NCI-H128 (cell line): ENCODE data around the gene WASHC4.

Experiments
- DNase-seq: peaks from one replicate; lab custom pipeline; 2025; ENCODE audit not compliant: unreplicated experiment; lab: John Stamatoyannopoulos, UW

Gene WASHC4, protein sequence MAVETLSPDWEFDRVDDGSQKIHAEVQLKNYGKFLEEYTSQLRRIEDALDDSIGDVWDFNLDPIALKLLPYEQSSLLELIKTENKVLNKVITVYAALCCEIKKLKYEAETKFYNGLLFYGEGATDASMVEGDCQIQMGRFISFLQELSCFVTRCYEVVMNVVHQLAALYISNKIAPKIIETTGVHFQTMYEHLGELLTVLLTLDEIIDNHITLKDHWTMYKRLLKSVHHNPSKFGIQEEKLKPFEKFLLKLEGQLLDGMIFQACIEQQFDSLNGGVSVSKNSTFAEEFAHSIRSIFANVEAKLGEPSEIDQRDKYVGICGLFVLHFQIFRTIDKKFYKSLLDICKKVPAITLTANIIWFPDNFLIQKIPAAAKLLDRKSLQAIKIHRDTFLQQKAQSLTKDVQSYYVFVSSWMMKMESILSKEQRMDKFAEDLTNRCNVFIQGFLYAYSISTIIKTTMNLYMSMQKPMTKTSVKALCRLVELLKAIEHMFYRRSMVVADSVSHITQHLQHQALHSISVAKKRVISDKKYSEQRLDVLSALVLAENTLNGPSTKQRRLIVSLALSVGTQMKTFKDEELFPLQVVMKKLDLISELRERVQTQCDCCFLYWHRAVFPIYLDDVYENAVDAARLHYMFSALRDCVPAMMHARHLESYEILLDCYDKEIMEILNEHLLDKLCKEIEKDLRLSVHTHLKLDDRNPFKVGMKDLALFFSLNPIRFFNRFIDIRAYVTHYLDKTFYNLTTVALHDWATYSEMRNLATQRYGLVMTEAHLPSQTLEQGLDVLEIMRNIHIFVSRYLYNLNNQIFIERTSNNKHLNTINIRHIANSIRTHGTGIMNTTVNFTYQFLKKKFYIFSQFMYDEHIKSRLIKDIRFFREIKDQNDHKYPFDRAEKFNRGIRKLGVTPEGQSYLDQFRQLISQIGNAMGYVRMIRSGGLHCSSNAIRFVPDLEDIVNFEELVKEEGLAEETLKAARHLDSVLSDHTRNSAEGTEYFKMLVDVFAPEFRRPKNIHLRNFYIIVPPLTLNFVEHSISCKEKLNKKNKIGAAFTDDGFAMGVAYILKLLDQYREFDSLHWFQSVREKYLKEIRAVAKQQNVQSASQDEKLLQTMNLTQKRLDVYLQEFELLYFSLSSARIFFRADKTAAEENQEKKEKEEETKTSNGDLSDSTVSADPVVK

DNA sequence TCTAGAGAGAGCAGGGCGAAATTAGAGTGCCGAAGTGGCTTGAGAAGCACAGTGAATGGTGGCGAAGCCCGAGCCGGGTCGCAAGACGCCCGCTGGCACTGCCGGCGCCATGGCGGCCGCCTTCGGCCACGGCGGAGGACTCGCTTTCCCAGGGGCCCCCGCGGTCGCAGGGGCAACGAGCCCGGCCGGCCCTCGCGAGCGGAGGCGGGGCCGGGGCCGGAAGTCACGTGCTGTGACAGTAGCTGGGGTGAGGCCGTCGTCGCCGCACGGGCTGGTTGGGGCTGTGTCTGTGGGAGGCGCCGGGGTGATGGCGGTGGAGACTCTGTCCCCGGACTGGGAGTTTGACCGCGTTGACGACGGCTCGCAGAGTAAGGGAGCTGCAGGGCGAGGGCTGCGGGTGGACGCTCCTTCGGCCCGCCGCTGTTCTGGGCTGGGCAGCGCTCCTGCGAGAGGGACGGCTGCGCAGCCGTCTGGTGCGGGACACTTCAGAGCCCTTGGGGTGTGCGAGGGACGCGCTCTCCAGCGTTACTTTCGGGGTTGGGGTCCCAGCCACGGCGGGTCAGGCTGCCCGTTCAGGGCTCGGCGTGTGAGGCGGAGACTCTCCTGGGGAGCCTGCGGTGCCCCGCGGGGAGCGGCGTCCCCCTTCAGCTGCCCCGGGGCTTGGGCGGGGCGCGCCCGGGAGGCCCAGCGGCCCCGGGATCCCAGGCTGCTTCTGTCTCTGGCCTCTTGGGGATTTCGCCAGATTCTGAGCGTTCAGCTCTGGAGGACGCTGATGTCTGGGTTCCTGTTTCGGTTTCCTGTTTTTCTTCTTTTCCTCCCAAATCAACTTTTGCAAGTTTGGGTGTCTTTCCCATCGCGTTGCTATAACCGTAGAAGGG, at the start of gene WASHC4:
Gene WASHC4 (plus strand): TSS at position 238 of the 878 bp plus-strand sequence. CDS start 70 bp downstream, at position 308.
- peak; percentile 79 for DNase-seq

DNA sequence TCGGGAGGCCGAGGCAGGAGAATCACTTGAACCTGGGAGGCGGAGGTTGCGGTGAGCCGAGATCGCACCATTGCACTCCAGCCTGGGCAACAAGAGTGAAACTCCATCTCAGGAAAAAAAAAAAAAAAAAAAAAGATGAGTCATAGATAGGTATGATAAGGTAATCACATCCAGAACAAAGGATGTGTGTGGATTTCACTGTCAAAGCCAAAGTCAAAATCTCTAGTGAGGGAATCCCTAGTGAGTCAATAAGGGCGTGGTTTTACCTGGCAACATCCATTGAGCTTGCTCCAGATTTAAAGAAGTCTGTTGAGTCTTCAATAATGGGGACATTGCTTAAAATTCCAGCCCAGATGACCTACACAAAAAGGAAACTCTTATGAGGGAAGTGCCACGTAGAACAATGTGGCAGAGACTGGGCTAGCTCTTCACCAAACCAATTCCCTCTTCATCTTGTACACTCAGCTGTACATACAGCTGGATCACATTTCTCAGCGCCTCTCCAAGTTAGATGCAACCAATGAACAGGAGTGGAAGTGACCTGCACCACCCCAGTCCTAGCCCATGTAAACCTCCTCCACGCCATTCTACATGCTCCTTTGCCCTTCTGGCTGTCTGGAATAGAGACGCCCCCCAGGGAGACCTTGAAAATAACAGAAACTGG, 46.7 kb upstream of the WASHC4 start:
- DNase-seq = no peak

DNA sequence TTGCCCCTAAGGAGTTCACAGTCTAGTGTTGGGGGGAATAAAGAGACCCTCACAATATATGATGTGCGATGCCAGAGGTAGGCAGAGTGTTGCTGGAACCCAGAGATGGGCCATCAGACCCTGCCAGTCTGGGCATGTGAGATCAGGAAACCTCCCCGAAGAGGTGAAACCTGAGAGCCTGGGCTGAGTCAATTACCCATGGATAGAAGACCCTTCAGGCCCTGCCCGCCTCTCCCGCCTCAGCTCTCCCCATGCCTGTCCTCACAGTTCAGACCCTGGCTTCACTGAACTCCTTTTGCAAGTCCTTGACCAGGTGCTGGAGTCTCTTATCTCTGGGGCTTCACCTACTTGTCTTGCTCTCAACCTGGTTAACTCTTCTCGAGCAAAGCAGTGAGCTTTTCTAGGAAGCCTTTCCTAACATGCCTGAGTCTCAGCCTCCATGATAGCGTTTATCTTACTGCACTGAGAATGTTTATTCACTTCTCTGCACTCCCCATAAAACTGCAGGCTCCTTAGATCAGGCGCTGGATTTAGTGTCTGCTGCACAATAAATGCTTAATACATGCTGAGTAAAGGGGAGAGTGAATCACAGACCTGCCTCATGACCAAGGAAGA, 42.9 kb upstream of the WASHC4 start:
- DNase-seq = no peak

DNA sequence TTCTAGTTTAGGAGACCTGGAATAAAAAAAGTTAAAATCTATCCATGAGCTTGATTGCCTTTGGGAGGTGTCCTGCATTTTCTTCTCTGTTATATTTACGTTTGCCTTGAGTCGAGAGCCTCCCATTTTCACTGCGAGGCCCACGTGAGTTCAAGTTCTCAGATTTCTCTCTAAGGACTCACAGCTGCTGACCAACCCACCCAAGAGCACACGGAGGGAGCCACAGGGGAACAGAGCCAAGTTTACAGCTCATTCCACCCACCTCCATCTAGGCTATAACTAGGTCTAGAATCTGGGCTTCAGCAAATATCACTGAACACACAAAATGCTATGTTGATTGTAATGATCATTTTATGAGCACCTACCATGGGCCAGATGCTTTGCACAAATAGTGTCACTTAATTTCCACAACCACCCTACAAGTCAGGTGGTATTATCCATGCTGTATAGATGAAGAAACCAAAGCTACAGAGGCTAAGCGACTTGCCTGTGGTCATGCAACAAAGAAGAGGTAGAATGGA, 40.0 kb upstream of the WASHC4 start:
- DNase-seq = no peak

DNA sequence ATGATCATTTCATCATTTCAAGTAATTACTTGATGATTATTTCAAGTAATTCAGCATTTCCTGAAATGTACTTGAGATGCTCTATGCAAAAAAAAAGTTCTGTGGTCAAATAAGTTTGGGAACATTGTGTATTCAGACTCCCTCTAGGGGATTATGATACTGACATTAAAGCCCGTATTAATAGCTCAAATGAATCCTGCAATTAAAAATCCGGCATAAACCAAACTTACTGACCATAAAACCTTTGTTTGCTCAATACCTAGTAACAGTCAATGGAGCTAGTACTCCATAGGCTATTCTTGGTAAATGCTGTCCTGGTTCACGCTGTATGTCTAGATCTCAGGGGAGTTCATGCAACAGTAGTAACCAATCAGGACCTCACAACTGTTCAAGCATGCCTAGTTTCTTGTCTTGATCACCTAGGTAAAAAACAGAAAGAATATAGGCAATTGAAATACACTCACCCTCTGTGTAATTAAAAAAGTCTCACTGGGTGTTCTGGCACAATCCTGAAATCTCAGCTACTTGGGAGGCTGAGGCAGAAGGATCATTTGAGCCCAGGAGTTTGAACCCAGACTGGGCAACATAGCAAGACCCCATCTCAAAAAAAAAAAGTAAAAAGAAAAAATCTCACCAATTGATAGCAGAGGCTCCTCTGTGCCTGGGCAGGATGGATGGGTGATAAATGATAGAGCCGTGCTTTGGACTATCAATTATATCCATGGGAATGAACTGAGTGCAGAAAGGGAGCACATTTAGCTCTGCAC, 37.4 kb upstream of the WASHC4 start:
- DNase-seq = no peak

DNA sequence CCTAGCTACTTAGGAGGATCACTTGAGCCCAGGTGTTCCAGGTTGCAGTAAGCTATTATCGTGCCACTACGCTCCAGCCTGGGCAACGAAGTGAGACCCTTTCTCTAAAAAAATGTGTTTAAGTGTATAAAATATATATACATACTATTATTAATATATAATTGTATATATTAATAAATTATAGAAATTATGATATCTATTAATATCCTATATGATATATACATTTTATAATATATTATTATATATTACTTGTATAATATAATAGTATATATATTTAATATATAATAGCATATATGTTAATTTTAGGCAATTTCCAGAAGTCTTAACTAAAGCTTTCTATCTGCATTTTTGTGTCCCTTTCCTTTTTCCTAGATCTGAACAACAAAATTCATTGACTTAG, 35.5 kb upstream of the WASHC4 start:
- DNase-seq = no peak

DNA sequence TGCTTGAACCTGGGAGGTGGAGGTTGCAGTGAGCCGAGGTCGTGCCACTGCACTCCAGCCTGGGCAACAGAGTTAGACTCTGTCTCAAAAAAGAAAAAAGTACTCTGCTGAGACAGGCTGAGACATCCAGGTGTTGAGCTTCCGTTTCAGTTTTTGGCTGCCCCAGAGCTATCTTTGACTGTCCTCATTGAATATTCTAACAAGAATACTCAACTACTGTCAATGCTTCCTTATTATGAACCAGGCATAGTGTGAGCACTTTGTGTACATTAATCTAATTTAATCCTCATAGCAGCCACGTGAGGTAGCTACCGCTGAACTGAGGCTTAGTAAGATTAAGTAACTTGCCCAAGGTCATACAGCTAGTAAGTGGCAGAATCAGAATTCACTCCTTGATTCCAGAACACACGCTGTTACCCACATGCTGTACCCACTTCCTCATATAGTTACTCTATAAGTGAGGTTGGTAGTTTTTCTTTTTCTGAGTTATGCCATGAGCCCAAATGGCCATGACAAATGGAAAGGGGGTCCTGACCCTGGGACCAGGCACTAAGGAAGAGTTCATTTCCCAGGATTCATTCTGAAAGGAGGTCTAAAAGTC, 34.5 kb upstream of the WASHC4 start:
- DNase-seq = no peak

DNA sequence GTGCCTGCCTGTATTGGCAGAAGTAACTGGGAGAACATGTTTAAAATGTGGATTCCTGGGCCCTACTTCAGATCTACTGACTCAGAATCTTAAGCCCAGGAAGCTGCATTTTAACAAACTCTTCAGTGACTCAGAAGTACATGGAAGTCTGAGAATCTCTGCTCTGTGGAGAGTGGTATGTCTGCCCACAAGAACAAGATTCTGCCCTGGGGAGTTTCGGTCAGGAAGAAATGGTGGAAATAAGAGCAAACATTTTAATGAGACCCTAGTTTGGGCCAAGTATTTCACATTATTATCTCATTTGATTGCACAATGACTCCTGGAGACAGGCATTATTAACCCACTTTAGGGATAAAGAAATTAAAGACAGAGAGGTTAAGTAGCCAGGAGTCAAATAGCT, 31.4 kb upstream of the WASHC4 start:
- DNase-seq = no peak

DNA sequence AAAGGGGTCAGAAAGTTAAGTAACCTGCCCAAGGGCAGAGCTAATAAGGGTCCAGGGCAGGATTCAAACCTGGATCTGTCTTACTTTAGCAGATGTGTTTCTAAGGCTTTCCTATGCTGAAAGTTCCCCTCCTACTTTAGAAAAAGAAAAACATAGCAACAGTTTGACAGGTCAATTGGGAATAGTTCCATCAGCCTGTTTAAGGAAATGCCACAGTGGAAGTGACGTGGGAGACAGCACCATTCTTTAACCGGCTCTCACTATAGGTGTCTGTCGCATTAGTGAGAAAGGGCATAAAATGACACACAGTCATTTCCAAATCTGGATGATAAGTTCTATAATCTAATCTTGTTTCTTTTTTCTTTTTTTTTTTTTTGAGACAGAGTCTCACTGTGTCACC, 30.6 kb upstream of the WASHC4 start:
- no peak for DNase-seq

DNA sequence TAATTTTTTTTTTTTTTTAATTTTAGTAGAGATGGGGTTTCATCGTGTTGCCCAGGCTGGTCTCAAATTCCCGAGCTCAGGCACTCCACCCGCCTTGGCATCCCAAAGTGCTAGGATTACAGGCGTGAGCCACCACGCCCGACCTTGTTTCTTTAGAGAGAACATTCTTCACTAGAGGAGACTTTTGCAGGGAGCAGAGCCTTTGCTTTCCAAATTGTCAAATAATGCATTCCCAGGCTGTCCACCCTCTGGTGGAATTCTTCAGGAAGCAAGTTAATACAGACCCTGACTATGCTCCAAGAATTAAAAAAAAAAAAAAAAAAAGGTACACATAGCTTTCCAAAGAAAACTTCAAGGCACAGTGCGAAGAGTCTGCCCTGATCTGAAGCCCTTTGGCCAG, 30.1 kb upstream of the WASHC4 start:
- no peak for DNase-seq

DNA sequence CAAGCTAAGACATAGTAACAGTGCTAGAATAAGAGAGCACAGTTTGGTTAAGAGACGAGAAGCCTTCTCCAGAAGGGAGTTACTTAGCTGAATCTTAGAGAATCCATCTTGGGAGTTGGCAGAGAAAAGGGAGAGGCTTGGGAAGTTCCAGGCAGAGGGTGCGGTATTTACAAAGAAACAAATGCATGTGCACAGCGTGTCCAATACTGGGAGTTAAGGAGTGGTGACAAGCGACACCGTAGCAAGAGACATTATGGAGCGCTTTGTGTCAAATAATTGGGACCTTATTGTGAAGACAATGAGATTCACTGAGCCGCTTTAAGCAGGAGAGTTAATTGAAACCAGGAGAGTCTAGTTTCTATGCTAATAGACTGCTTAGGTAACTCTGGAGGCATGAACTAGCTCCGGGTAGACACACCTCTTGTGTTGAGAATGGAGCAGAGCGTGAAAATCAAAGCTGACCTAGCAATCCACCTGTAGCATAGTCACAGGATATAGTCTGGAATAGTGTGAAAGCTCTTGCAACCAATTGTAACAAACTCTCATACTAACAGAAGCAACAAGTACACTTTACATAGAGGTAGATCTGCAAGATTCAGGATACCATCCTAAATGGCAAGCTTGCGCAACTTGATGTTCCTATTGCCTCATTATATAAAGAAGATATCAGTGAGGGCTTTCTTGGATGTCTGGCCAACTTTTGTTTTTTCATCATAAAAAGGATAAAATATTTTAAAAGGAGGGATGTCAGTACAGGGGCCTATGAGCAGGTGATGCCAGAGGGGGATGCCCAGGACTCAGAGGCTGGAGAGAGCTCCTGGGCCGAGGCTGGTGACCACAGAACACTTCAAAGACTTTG, 28.6 kb upstream of the WASHC4 start:
- DNase-seq = no peak

DNA sequence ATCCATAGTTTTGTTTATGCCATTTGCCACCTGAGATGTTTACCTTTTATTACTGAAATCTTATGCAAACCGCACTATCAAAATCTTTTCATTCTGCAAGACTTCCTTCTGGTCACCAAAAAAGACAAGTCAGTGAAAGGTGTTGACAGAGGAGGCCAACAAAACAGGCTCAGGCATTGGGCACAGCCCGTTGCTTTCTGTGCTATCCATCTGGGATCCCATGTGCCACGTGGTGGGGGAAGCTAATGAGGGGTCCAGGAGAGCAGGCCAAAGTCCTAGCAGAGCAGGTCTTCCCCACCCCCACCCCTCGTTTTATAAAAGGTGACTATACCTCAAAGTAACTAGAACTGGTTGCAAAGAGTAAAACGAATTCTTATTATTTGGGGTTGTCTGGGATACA, 24.5 kb upstream of the WASHC4 start:
- DNase-seq = no peak

DNA sequence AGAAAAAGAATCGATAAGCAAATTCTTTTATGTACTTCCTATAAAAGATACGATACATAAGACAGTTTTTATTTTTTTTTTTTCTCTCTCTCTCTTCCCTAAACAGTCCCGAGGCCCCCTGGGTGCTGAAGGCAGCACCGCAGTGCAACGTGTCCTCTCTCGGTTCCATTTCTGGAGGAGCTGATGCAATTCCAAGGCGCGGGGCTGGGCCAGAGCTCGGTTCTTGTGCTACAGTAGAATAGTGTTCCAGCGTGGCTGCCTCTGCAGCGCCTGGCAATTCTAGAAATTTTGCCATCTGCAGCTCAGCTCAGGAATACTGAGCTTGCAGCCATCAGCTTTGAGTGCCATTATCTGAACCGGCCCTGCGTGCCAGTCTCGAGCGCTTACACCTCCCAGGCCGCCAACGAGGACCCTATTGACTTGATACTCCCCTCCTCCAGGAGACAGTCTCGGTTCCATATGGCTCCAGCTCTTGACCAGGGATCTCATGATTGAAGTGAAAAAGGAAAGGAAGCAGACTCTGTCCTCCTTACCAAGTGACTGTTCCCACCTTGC, 23.9 kb upstream of the WASHC4 start:
- DNase-seq = no peak

DNA sequence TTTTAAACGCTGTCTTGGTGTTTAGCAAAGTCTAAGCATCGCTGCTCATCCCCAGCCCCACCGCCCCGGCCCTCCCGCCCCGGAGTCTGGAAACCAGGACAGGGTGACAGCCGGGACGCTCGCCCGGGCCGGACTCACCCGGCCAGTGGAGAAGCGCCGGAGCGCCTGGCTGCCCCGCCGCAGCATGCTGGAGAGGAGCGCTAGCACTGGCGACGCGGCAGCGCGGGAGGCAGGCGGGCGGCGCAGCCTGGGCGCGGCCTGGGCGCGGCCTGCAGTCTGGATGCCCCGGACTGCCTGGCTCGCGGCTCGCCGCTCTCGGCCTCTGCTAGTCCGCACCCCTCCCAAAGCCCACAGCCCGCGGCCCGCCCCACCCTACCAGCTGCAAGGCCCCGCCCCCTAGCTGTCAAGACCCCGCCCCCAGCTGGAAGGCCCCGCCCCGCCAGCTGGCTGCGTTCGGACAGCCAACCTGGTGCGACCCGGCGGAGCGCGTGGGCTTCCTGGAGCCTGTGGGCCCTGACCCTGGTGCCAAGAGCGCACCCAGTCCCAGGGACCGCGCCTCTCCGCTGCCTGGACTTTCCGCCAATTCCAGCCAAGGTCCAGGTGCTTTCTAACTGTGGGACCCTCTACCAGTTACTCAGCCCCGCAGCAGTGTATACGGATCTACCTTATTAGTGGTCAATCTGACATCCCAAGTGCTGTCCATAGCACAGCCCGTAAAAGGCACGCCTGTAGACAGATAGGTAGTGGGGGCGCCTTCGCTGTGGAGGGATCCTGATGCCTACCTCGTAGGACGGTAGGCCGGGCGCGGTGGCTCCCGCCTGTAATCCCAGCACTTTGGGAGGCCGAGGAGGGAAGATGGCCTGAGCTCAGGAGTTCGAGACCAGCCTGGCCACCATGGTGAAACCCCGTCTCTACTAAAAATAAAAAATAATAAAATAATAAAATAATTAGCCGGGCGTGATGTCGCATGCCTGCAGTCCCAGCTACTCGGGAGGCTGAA, 23.0 kb upstream of the WASHC4 start, which contains the start of gene ALDH1L2:
Gene ALDH1L2 (minus strand): TSS at position 208 of the 1,000 bp plus-strand sequence. CDS start 22 bp downstream, at position 186.
- DNase-seq = no peak

DNA sequence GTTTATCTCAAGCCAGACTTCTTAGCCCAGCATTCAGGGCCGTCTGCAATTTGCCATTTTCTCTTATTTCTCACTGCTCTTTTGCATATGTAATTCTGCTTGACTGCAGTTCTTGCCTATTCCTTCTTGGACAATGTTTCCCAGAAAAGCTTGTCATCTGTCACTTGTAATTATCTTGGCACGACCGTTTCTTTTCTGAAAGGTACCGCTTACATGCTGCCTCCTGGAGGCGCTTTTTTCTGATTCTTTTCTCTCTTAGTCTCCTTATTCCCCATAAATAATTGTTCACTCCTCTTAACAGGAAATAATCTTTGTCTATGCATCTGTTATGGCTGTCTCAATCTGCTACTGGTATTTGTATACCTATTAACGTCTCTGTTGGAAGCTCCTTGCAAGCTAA, 22.0 kb upstream of the WASHC4 start:
- no peak for DNase-seq

DNA sequence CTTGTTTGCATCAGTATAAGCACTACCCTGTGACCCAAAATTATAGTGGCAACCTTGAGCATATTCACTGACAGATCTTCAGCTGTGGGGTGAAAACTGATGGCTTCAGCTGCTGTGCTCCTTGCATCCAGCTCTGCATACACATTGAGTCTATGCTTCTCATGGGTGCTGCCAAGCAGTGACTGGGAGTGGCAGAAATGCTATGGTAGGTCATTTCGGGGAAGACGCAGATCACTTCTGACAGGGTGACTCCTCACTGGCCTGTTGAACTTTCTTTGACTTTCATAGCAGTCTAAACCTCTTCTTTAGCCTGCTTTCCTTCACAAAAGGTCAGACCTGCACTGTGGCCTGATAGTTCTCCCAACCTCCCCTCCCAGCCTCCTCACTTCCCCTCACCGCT, 17.7 kb upstream of the WASHC4 start:
- no peak for DNase-seq
